Gastrocnemius medialis (tissue), 4 donors: ENCODE data around the gene HMX2.

Experiments
- POLR2A ChIP-seq, 2 donors: fragments of 450-650 bp; IDR thresholded peaks; one replicate each; pipeline ENCODE4 v1.6.1; 2017; ENCODE audit warnings: antibody characterized with exemption in 2 of 2, mild to moderate bottlenecking in 2 of 2, moderate library complexity in 2 of 2
- TF ChIP-seq, protein P1 (sequence below), 5 experiments: fragments of 450-650 bp in 3 of 5; fragments of 200-600 bp in 2 of 5; sonication (generic) in 2 of 5; IDR thresholded peaks in 4 of 5; conservative IDR thresholded peaks in 1 of 5; 1 replicate in 4 of 5; 2 replicates in 1 of 5; pipeline ENCODE4 v1.5.1; 2016 to 2019; ENCODE audit warnings: antibody characterized with exemption in 5 of 5, mild to moderate bottlenecking in 3 of 5, moderate library complexity in 3 of 5

DNA sequence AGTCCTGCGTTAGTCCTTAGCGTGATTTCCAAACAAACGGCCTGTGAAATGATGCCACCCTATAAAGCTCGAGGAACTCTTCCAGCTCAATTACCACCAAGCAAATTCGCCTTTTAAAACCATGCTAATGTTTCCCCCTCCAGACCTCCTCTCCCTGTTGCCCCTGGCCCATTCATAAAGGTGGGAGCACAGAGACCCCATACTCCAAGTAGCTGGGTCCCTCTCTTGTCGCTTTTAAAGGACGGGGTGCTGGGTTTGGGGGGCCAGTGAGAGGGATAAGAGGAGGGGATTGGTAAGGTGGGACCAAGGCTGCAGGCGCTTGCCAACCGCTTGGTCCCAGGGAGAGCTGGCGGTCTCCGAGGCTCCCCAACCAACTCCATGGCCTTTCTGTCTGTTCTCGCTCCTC lies 1.2 kb downstream of the HMX2 start:
- TF ChIP-seq, protein P1, sequence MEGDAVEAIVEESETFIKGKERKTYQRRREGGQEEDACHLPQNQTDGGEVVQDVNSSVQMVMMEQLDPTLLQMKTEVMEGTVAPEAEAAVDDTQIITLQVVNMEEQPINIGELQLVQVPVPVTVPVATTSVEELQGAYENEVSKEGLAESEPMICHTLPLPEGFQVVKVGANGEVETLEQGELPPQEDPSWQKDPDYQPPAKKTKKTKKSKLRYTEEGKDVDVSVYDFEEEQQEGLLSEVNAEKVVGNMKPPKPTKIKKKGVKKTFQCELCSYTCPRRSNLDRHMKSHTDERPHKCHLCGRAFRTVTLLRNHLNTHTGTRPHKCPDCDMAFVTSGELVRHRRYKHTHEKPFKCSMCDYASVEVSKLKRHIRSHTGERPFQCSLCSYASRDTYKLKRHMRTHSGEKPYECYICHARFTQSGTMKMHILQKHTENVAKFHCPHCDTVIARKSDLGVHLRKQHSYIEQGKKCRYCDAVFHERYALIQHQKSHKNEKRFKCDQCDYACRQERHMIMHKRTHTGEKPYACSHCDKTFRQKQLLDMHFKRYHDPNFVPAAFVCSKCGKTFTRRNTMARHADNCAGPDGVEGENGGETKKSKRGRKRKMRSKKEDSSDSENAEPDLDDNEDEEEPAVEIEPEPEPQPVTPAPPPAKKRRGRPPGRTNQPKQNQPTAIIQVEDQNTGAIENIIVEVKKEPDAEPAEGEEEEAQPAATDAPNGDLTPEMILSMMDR (IDR thresholded peaks at IDR 0.05 in 4 of 5, conservative IDR thresholded peaks at IDR 0.05 in 1 of 5): no peak
- TF ChIP-seq POLR2A (IDR thresholded peaks at IDR 0.05): no peak
